Measurements from ENCODE around the gene PARD6A. TPM values are rescaled to one million over a fixed set of nuclear protein-coding genes. Genes with fewer than 3 reads are reported as not detected.

The PARD6A gene
- total RNA-seq, 1 experiment from 2014 or later = 5.6 TPM

- intact Hi-C loops (cut with micrococcal nuclease) = loop anchor here (10.0 kb wide), 1 partner anchor 713 kb away; no protein-coding TSS in a partner anchor
- Histone ChIP-seq H3K27ac (ENCODE audit: low read depth, low read length) (peak overlapping the region; percentile 50; the same call in 1 of the 2 replicates), H3K79me2 (ENCODE audit: insufficient read depth, low read length) (peaks cover 5% of the 10 kb centered on the region; the same call in 1 of the 2 replicates), H3K9me3 (ENCODE audit: control insufficient read depth in 1 of 2, insufficient read depth in 1 of 2, low read depth in 1 of 2, low read length in 2 of 2) (no peaks in the 10 kb centered on the region), H3K9ac (ENCODE audit: low read length) (no peak overlapping the region), H3K36me3 (ENCODE audit: control insufficient read depth in 1 of 2, insufficient read depth in 2 of 2, low read length in 2 of 2) (no peaks in the 10 kb centered on the region), H3K4me1 (ENCODE audit: control insufficient read depth in 1 of 2, insufficient read depth in 2 of 2, low read length in 2 of 2) (peaks cover 6 to 38% of the 10 kb centered on the region in 2 experiments; a peak in 3 of 4 replicates), H4K20me1 (ENCODE audit: insufficient read depth) (no peaks in the 10 kb centered on the region), H2AFZ (ENCODE audit: low read depth, low read length, poor library complexity, severe bottlenecking) (no peak overlapping the region), H3K27me3 (ENCODE audit: insufficient read depth, low read length) (no peaks in the 10 kb centered on the region), H3K4me2 (ENCODE audit: low read length) (no peak overlapping the region), H3K9me2 (ENCODE audit: insufficient read depth) (no peaks in the 10 kb centered on the region), H3K4me3 (replicated peaks in 1 of 2; ENCODE audit: low read depth in 1 of 2, low read length in 2 of 2) (no peak overlapping the region)
- ChIA-PET RAD21 (ENCODE audit: low non-redundant PET in 1 of 2, low total read pairs in 2 of 2, uncharacterized antibody in 2 of 2, unreplicated experiment in 2 of 2) (no interaction called here), CTCF (interaction anchor here (1.8 to 2.7 kb wide), 2 partner anchors 146 to 186 kb away, joined by 6 to 22 read pairs; partner anchors contain the start of gene ATP6V0D1), POLR2A (no interaction called here)
- ATAC-seq (no peak), DNase-seq (ENCODE audit: low read depth, low spot score) (no peak)
- TF ChIP-seq ELF1 (IDR thresholded peaks at IDR 0.05; ENCODE audit: borderline replicate concordance, low read depth) (no peak), CTCF (IDR thresholded peaks at IDR 0.05 in 2 of 3, conservative IDR thresholded peaks at IDR 0.05 in 1 of 3; ENCODE audit: borderline replicate concordance in 1 of 3, insufficient read depth in 1 of 3, low read depth in 2 of 3, low read length in 2 of 3) (no peak), ZBTB33 (IDR thresholded peaks at IDR 0.05; ENCODE audit: extremely low read depth, insufficient replicate concordance, low read length) (no peak), MAX (IDR thresholded peaks at IDR 0.05) (no peak), RAD21 (IDR thresholded peaks at IDR 0.05; ENCODE audit: low read depth) (no peak), SP1 (IDR thresholded peaks at IDR 0.05; ENCODE audit: low read depth) (no peak), ZFX (IDR thresholded peaks at IDR 0.05) (no peak), SRF (IDR thresholded peaks at IDR 0.05; ENCODE audit: low read depth) (no peak), EGR1 (IDR thresholded peaks at IDR 0.05; ENCODE audit: low read depth) (no peak), ATF3 (IDR thresholded peaks at IDR 0.05) (no peak)
- BruUV-seq (replicated peaks) = no TSS peak
Observed at GRCh38 chr16:67667453-67667816, 6.7 kb downstream of the PARD6A start.

Data from HCT116 (cell line).